HCEC 1CT (cell line): Measurements from ENCODE around the gene MLLT1.

Experiments used
- DNase-seq: peaks from one replicate; pipeline ENCODE4 v3.0.0-alpha.2; 2017

Gene MLLT1

DNA sequence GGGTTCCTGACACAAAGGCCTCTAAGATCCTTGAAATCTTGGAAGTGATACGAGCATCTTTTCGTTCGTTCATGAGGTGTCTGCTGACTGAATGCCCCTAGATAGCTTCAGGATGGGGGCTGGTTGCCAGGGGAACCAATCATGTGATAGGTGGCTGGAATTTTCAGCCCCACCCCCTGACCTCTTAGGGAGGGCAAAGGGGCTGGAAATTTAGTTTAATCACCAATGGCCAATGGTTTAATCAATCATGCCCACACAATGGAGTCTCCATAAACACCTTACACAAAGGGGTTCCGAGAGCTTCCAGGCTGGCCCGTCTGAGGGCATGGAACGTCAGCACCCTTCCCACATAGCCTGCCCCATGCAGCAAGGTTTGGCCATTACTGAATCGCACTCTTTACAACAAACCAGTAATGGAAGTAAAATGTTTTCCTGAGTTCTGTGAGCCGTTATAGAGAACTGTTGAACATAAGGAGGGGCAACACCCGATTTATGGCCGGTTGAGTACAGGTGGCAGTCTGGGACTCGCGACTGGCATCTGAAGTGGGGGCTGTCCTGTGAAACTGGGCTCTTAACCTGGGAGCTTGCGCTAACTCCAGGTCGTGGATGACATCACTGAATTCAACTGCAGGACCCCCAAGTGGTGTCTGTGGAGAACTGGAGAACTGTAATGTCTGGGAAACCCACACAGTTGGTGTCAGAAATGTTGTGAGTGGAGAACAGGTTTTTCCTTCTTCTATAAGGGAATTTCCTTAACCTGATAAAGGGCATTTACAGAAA, 25.6 kb downstream of the MLLT1 start:
- no peak for DNase-seq

DNA sequence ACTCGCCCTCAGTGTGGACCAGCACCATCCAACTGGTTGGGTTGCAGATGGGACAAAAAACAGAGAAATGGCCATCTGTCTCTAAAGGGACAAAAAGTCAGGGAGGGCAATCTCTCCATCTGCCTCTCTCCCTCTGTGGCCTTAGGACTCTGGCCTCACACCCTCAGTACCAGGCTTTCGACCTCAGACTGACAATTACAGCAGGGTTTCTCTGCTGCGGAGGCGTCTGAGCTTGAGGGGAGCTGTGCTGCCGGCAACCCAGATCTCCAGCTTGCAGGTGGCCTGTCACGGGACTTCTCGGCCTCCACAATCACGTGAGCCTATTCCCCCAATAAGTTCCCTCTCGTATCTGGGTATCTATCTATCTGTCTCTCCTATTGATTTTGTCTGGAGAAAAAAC, 27.7 kb downstream of the MLLT1 start:
- no peak for DNase-seq

DNA sequence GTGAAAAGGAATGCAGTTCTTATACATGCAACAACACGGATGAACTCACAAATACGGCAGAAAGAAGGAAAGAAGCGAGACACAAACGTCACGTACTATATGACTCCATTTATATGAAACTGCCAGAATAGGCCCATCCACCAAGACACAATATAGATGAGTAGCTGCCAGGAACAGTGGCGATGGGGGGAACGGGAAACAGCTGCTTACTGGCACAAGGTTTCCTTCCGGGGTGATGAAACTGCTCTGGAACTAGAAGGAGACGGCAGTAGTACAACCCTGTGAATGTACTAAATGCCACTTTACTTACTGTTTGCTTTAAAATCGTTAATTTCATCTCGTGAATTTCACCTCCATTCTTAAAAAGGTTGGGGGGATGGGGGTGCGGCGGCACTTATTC, 28.9 kb downstream of the MLLT1 start:
- DNase-seq, result no peak

DNA sequence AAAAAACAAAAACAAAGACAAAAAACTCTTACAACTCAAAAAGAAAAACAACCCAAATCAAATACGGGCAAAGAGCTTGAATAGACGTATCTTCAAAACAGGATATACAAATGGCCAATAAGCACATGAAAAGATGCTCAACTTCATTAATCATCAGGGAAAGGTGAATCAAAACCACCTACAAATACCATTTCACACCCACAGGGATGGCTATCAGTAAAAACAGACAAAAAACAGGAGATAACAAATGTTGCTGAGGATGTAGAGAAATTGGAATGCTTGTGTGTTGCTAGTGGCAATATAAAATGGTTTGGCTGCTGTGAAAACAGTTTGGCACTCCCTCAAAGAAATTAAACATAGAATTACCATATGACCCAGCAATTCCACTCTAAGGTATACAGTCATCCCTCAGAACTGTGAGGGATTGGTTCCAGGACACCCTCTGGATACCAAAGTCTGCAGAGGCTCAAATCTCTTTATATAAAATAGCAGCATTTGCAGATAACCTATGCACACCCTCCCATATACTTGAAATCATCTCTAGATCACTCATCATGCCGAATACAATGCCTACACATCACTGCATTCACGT, 29.7 kb downstream of the MLLT1 start:
- DNase-seq, result no peak

DNA sequence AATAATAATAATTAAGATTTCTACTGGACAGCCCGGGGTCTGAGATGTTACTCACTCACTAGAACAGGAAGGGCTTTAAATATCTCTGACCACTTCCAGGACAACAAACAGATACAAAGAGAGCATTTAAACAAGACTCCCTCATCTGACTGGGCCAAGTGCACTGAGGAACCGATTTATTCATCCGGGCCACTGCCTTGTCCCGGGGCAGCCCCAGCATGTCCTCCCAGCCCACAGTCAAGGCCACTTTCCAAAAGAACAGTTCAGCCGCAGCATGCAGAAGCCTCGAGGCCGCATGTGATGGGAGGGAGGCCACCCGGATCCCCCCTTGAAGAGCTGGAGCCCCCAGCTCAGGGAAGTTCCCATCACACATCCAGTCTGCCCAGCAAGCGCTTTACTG, 30.5 kb downstream of the MLLT1 start:
- DNase-seq, result no peak

DNA sequence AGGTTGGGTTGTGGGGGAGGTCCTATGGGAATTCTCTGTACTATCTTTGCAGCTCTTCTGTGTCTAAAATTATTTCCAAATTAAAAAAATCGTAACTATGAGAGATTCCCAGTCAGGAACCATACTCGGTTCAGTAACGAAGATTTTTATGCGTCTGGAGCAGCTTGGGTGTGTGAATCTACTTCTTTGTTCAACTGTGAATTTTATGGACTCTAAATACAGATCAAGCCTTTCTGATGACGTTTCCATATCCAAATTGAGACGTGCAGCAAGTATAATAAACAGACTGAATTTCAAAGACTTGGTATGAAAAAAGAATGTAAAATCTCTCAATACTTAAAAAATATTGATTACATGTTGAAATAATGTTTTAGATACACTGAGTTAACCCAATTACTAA, 30.9 kb downstream of the MLLT1 start:
- no peak for DNase-seq

DNA sequence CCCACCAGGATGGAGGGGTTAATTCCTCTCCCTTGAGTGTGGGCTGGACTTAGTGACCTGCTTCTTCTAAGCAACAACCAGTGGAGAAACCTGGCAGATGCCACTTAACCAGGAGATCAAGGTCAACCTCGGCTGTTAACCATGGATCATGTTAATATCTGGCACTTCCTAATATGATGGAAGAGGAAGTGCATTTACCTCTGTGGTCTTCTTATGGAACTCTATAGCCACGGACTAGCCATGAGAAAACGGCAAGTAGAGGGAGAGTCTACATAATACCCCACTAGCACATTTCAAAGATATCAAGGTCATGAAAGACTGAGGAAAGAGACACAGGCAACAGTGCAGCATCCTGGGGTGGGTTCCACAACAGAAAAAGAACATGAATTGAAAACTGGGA, 31.4 kb downstream of the MLLT1 start:
- DNase-seq, result no peak

DNA sequence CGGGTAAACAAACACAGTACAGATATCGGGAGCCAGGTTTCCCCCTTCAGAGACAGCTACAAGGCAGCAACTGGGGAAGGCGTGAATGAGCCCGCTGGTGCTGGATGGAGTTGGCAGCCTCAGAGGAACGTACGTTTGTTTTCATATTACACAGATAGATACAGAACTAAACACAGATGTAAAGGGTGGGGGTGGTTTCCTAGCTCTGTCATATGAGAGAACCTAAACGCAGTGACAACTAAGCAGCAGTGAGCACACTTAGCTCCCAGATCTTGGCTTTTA, 32.8 kb downstream of the MLLT1 start:
- DNase-seq, result no peak

DNA sequence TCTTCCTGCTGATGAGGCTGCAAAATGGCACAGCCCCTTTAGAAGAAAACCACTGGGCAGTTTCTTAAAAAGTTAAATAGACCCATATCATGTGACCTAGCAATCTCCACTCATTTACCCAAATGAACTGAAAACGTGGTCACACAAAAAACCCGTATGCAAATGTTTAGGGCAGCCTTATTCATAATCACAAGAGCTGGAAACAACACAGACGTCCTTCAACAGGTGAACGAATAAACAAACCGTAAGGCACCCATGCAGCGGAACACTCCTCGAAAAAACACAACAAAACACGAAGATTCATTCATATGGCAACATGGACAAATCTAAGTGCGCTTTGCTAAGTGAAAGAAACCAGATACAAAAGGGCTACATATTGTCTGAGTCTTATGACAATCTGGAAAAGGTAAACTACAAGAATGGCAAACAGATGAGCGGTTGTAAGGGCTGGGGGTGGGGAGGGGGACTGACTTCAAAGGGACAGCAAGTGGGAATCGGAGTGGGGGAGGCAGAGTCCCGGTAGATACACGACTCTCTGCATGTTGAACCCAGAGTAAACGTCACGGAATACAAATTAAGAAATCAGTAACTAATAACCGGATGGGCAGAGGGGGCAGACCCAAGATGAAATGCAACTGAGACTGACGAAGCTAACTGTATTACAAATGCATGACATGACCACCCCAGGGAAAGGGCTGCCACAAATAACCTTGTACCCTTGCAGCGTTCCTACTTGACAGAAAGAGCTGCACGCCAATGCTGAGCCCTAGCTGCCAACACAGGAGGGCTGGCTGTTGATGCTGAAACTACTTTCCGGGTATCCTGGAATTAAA, 33.4 kb downstream of the MLLT1 start:
- no peak for DNase-seq

DNA sequence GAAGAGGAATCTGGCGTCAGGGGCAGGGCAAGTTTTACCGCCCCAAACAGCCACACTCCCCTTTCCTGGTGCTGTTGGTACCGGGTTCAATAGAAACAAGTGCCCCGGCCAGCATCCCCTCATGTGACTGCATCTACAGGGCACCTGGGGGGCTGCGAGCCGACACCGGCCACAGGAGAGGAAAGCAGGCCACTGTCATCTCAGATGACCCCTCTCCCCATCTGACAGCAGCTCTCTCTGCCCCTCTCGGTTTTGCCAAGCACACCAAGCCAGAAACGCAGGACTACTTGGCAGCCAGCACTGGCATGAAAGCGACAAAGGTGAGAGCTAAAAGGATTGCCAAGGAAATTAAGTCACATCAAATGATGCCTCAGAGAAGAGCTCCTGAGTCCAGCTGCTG, 37.1 kb downstream of the MLLT1 start:
- DNase-seq, result no peak

DNA sequence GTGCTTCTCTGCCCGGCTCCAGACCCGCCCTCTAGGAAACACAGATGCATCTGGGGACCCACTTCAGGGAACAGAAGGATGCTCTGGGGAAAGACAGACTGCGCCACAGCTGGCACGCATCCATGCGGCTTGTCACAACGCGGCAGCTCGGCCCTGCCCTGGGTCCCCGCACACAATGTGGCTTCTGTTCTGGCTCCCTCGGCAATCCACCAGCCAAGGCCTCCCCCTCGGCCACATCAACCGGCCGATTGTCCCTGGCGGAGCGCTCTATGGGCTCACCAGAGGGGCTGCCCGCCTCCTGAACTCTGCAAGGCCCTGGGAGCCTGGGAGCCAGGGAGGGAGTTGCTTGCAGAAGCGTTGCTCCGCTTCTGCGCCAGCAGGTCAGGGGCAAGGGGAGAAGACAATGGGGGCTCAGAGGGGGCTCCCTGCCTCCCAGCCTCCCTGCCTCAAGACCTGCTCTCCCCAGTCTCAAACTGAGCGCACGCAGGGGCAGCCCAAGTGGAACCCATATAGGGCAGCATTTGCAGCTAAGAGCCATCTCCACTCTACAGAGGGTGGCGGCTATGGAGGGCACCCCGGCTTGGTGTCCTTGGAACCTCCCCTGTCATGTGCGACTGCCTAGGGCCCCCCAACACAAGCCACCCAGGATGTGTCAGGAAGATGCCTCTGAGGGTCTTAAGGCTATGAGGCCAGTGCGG, 37.9 kb downstream of the MLLT1 start:
- DNase-seq, result no peak

DNA sequence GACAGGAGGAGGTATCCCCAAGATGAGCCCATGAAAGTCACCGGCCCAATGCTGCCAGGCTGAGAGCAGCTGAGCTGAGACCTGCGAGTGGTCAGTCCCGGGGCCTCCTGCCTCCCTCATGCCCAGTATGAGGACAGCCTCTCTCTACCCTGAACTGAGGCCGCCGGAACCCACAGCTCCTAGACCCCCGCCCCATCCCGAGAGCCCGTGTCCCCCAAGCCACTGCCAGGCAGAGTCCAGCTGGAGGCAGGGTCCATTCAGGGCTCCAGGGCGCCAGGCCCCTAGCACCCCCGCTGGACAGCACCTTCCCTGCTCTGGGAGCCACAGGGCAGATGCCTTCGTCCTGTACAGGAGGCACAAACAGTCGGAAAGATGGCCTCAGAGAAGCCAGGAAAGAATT, 38.7 kb downstream of the MLLT1 start:
- DNase-seq, result no peak

DNA sequence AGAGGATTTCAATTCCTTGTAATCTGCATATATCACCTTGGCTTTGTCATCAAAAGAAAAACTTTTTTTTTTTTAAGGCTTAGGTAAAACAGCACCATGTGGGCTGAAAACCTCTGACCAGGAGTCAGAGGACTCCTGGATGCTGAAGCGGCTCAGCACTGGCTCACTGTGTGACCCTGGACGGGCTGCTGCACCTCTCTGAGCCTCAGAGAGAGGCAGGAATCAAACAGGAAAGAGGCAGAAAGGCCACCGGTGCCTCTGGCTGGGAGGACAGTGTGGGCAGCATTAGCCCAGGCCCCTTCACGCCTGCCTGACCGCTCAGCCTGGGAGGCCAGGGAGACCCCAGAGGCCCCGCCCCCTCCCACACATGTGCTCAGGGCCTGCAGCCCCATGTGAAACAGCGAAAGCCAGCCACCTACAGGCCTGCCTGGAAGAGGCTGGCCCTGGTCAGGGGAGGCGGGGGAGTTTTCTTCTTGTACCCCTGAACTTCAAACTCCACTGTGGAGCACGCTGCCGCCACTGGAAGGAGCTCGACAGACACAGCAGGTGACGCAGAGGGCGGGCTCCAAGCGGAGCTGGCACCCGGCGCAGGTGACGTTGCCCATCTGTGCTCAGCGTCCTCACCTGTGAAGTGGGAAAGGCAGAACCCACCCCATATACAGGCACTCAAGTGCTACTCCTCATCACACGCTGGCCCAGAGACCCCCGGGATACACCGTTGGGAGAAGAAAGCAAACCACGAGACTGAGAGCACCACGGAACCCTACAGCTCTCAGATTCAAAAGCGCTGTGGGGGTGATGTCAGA, 39.7 kb downstream of the MLLT1 start:
- no peak for DNase-seq

DNA sequence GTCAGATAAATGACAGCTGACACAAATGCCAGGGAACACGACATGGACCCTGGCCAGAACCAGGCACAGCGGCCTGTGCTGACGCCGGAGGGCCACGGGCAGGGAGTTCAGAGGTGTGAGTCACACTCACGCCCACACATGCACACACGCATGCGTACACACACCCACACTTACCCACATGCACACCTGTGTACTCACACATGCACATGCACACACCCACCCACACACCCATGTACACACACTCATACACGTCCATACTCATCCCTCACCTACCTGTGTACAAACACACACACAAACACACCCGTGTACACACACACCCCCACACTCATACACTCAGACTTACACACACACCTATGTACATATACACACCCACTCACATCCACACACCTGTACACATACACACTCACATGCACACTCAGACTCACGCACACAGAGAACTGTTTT, 40.4 kb downstream of the MLLT1 start:
- DNase-seq, result no peak

DNA sequence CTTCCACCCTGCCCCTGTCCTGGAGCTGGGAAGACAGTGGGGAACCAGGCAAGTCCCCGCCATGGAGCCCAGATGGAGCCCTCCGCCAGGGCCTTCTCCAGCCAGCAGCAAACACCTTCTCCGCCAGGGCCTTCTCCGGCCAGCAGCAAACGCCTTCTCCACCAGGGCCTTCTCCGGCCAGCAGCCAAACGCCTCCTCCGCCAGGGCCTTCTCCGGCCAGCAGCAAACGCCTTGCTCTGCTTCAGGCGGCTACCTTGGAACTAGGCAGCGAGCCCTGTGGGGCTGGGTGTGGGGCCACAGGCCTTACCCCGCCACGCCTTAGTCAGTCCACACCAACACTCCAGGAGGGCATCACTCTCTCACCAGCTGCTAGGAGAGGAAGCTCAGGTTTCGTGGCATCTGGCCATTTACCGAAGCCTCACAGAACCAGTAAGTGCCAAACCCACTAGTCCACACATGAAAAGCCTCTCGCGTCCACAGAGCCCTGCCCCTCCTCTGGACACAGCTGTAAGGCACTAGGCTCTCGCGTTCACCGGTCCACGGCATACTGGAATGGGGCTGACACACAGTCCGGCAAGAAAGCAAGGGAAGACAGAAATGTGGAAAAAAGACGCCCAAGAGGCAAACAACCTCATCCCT, 41.0 kb downstream of the MLLT1 start:
- no peak for DNase-seq

DNA sequence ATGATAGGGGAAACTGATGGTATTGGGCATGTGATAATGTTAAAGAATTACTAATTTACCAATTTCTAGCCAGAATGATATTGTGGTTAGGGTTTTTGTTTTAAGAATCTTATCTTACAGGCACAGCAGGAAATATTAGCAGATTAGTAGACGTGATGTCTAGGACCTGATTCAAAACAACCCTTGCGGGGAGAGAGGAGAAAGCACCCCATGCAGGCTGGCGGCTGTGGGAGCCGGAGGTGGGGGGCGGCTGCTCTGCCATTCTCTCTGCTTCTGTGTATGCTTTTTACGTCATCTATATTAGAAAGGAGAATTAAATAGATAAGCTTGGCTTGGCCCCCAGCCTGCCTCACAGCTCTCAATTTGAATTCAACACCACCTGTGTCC, 41.5 kb downstream of the MLLT1 start:
- no peak for DNase-seq

DNA sequence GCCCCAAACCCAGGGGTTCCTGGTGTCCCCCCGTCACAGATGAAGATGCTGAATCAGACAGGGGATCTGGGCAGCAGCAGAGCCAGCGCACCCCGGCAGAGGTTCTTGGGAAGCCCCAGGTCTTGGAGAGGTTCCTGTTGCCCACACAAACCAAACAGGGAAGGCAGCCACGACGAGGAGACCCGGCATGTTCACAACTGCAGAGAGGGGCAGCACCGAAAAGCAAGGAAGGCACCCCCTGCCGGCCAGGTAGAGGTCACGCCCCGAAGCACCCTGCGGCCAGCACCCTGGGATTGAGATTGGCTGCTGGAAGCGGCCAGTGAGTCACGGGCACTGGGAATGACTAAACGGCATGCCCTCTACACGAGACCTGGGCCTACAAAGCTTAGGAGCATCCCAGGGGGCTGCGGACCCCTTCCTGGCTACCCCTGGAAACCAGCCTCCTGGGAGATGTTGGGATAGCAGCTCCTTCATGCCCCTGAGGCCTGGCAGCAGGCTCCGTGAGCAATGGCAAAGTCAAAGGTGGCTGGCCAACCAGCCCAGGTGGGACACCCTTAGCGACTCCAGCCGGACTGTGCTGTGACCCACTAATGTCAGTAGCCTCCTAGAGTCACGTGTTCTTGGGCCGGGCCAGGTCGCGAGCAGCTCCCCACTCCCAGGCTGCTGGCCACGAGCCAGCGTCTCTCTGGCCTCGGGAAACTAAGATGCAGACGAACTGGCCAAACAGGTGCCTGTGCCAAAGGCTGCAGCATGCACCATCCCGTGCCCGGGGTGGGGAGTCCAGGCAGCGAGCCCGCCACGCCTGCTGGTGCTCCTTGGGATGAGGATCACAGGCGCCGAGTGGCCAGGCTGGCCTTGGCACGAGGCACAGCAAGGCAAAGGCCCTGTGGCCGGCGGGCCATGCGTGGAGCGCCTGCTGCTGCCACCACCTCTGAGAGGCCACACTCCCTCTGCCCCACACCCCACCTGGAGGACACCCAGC, 43.2 kb downstream of the MLLT1 start:
- DNase-seq, result no peak

DNA sequence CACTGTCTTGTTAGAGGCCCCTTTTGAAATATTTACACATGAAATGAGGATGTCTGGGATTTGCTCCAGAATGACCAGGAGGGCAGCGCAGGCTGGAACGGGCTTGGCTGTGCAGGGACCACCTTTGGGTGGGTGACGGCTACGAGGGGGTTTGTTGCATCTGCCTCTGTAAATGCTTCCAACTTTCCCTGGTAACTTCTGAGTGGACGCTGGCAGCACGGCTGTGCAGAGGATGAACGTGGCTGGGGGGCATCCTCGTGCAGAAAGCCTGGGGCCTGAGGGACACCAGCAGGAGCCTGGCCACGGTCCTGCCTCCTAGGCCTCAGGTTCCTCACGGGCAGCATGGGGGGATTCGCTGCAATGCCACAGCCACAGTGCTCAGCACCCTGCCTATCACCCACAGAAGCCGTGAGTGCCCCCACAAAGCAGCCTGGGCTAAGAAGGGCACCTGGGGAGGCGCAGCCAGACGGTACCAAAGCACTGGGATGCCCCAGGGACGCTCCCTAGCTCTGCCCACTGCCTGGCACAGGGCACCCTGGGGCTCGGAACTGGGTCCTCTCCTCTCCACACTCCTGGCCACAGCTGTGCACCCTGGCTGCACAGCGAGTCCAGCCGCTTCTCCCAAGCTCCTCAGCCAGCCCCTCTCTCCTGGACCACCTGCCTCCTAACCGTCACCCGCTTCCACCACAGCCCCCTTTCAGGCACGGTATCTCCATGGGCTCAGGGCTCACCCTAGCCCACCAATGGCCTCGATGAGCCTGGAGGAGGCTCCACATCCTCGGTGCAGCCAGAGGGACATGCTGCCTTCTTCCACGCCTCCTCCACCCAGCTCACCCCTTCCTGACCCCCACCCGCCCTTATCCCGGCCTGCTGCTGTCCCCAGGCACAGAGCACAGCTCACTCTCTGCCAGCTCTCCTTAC, 44.5 kb downstream of the MLLT1 start:
- no peak for DNase-seq

DNA sequence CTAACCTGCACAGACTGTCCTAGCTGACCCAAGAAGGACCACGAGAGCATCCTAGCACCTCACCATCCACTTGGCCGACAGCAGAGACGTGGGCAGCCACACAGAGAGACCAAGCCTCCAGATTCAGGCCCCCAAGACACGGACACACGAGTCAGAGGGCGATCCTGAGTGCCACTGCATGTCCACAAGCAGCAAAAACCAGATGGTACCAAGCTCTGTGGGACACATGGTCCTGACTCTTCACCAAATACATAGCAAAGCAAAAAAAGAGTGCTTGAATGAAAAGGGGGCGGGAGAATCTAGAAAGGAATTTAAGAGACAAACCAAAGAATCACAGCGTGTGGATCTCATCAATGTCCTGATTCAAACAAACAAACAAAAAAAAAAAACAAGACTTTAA, 45.2 kb downstream of the MLLT1 start:
- no peak for DNase-seq
